Stimulated activated CD4-positive, alpha-beta T cell treated with anti-CD3 and anti-CD28 coated beads, Interleukin-15, amount 100 ng/mL, for 48 hours (primary cell): Measurements from ENCODE around the gene TRAPPC11.
"Not testable (repeated sequence)": the region's sequence is repeated elsewhere in the genome, so short reads cannot be mapped to it uniquely, and the experiment has no call there.

ENCODE experiments used
- DNase-seq, 2 donors: peaks; one replicate each; pipeline ENCODE4 v3.0.0-alpha.2; 2020; ENCODE audit warnings: low read depth in 2 of 2

Gene TRAPPC11

DNA sequence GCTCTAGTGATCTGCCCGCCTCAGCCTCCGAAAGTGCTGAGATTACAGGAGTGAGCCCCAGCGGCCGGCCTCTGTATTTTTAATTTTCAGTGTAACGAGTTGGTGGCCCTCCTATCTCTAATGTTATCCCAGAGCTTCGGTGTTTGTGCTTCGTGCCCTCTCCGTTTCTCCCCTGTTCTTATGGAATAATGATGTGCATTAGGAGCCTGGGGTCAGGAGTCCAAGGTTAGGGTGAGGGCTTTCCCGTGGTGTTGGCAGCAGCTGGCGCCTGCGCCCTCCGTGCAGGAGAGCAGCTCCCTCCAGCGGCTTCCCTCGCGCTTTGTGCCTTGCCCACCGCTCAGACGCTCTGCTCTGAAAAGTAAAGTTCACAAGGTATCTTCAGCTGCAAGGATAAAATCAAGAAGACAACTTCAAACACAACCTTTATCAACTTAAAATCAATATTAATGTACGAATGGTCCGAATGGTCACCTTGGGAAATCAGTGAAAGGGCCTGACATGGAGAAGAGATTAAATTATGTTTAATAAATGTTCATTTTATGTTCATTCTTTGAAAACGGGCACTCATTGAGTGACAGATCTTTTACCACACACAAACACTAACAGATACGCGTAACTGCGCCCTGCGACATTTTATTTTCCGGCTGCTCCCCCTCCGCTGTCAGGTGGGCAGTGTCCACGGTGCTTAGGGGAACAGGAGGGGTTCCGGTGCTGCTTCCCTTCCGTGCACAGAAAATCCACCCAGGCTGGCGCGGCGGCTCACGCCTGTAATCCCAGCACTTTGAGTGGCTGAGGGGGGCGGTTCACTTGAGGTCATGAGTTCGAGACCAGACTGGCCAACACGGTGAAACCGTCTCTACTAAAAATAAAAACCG, 62.4 kb downstream of the TRAPPC11 start:
- peak in 1 of 2 donors; percentile 41 for DNase-seq

DNA sequence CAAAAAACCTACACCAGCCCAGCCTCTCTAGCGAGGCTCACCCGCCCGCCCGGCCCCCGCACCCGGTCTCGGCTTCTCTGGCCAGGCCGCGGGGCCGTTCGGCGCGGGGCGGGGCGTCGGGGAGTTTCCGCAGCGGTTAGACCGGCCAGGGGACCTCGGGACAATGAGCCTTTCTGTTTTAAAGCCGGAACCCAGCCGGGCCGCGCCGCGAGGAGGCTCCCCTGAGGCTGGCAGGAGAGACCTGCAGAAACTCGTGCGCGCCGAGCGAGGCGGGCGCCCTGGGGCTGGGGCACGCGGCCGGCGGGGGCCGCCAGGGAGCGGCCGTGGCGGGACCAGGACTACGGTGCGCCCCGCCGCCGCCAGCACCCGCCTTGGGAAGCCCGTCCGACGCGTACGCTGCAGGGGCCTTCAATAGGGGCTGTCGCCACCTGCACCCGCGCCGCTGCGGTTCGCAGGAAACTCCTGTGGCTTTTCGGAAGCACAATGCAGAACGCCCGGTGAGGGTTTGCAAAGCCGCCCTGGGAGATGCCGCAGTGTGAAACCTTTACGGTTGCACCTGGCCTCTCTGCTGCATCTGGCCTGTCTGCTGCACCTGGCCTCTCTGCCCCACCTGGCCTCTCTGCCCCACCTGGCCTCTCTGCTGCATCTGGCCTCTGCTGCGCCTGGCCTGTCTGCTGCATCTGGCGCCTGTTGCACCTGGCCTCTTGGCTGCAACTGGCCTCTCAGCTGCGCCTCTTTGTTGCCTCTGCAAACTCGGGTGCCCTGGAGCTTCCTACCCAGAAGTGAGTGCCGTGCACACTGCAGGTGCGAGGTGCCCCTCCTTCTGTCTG, 63.9 kb downstream of the TRAPPC11 start:
- DNase-seq: peak in 1 of 2 donors; percentile 5

DNA sequence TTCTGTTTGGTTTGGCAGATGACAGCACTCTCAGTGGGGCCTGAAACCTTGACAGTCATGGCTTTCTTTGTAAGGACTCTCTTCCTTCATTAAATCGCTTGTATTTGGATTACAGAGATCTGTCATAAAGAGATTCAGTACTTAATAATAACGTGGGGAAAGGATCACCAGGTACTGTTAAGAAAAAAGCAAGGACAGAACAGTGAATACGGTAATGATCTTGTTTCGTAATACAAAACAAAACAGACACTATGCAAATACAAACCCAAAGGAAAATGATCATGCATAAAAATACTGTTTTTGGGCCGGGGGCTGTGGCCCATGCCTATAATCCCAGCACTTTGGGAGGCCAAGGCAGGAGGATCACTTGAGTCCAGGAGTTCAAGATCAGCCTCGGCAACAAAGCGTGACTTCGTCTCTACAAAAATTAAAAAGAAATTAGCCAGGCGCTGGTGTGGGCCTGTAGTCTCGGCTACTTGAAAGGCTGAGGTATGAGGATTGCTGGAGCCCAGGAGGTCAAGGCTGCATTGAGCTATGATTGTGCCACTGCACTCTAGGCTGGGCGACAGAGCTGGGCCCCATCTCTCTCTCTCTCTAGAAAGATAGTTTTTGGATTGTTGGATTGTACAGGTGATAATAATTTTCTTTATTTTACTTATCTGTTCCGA, 64.6 kb downstream of the TRAPPC11 start:
- DNase-seq: no peak

DNA sequence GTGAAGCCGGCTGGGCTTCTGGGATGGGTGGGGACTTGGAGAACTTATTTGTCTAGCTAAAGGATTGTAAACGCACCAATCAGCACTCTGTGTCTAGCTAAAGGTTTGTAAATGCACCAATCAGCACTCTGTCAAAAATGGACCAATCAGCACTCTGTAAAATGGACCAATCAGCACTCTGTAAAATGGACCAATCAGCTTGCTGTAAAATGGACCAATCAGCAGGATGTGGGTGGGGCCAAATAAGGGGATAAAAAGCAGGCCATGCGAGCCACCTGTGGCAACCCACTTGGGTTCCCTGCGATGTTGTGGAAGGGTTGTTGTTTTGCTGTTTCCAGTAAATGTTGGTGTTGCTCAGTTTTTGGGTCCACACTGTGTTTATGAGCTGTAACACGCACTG, 66.5 kb downstream of the TRAPPC11 start:
- not testable (repeated sequence) for DNase-seq

DNA sequence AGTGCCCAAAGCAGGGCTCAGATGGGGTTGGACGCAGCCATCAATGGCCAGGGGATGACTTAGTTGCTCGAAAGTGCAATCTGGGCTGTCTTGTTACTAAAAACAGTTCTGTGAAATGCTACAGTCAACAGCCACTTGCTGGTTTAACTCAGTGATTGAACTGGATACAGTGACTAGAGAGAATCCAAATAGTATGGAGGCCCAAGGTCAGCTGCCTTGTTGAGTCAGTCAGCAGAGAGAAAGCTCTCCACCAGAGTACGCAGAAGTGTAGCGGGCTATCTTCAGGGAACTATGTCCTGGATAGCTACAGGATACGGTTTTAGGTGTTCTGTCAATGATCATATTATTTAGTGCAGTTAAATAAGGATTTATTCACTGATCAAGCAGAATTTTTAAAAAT, 68.4 kb downstream of the TRAPPC11 start:
- no peak for DNase-seq

DNA sequence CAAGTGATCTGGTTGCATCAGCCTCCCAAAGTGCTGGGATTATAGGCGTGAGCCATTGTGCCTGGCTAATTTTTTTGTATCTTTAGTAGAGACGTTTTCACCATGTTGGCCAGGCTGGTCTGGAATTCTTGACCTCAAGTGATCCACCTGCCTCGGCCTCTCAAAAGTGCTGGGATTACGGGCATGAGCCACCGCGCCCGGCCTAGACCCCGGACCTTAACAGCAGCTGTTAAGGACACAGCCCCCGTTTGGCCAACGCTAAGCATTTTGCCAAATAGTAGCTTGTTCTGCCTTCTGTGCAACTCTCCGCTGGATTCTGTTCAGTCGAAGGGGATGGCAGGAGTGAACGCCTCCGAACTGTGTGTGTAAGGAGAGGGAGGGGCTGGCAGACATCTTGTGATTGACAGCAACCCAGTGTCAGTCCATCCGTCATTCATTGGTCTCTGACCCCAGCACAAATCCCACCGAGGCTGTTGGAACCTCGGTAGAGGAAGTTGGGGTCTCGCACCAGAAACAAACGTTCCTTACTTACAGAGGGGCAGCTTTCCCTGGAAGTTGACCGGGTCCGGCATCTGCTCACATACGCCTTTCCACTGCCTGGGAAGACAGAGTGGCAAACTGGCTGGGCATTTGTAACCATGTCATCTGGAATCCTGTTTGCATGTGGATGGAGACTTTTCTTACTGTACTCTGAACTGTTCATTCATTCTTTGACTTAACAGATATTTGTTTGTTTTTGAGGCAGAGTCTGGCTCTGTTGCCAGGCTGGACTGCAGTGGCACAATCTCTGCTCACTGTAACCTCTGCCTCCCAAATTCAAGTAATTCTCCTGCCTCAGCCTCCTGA, 69.4 kb downstream of the TRAPPC11 start:
- no peak for DNase-seq

DNA sequence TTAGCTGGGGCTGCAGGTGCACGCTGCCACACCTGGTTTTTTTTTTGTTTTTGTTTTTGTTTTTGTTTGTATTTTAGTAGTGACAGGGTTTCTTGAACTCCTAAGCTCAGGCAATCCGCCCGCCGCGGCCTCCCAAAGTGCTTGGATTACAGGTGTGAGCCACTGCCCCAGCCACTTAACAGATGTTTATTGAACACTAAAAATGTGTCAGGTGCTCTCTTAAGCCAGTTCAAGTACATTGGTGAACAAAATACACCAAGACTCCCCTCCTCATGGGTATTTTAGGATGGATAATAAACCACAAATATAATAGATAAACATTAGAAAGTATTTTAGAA, 69.9 kb downstream of the TRAPPC11 start:
- DNase-seq: no peak

DNA sequence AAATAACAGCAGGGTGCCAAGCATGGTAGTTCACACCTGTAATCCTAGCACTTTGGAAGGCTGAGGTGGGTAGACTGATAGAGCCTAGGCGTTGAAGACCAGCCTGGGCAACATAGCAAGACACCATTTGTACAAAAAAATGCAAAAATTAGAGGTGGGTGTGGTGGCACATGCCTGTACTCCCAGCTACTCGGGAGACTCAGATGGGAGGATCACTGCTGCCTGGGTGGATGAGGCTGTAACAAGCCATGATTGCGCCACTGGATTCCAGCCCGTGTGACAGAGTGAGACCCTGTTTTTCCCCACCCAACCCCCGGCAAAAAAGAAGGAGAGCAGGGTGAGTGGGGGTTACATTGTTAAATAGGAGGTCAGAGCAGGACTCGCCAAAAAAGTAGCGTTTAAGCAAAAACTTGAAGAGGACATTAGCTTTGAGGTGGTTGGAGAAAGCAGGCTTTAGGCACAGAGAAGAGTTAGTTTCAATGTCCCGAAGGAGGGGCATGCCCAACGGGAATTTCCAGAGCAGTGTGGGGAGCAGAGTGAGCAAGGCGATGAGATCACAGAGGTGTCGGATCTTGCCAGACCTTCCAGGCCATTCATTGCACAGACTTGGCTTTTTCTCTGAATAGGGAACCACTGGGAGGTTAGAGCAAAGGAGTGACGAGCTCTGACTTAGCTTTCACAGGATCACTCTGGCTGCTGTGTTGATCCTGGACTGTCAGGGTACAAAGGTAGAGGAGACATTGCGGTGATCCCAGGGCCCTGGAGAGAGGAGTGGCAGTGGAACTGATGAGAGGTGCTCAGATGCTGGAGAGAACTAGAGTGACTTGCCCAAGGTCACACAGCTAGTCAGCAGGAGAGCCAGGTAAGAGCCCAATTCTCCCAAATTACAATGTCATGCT, 70.6 kb downstream of the TRAPPC11 start:
- DNase-seq: no peak

DNA sequence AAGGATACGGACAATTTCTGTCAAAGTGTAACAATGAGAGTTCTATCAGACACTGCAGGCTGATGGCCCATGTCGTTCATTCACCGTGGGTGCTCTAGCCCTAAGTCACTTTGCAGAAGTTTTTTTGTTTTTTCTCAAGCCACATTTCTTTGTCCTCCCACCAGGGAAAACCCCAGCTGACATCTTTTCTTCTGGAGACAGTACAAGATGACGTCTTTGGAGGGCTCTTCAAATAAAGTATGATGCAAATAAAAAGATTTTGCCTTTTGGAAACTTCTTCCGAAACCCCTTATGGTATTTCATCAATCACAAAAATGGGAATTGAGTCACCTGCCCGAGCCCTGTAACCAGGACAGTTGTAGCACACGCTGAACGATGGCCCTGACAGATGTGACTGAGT, 73.2 kb downstream of the TRAPPC11 start:
- no peak for DNase-seq

DNA sequence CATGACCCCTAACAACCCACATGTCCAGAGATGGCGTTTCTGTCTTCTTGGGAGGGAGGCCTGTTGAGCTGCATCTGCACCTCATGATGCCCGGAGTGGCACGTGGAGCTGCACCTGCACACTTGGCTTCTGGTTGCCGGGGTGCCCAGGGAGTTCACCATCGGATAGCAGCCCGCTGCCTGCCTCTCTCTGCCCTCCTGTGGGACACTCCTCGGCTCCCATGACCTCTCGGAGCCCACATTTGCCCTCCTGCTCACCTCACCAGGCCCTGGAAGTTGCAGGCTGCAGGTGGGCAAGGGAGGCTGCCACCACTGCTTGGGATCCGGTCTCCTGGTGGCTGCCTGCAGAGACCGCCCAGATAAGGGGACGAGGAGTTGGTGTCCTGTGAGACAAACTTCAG, 74.1 kb downstream of the TRAPPC11 start:
- DNase-seq: no peak

DNA sequence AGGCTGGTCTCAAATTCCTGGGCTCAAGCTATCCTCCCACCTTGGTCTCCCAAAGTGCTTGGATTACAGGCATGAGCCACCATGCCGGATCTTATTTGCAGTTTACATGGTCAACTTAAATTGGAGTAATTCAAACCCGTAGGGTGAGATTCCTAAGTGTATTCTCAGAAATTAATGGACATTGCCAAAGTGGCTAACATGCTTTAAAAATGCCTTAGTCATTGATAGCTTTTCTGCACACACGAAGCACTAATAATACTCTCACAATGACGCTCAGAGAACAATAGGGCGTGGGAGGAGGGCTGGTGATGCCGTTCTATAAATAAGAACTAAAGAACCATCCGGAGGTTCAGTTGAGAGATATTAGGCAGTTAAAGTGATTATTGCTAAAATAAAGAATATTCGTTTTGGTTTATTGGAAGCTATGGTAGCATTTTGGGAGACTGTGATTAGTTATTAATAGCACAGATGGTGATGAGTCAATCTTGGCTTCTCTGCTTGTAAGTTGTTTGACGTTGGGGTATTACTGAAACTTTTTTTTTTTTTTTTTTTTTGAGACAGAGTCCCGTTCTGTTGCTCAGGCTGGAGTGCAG, 79.1 kb downstream of the TRAPPC11 start:
- DNase-seq: no peak

DNA sequence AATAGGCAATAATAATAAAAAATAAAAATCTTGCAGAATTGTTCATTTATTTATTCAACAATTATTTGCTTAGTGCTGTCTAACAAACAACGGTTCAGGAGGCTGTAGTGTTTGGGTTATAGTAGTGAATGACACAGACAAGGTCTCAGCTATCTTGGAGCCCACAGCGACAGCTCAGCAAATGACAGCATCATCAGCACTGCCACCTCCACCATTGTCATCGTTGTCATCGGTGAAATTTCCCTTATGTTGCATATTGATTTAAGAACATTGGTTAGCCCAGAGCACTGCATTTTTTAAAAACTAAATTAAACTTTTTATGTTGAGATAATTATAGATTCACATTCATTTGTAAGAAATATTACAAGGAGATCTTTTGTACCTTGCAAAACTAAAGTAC, 79.9 kb downstream of the TRAPPC11 start:
- DNase-seq: no peak

DNA sequence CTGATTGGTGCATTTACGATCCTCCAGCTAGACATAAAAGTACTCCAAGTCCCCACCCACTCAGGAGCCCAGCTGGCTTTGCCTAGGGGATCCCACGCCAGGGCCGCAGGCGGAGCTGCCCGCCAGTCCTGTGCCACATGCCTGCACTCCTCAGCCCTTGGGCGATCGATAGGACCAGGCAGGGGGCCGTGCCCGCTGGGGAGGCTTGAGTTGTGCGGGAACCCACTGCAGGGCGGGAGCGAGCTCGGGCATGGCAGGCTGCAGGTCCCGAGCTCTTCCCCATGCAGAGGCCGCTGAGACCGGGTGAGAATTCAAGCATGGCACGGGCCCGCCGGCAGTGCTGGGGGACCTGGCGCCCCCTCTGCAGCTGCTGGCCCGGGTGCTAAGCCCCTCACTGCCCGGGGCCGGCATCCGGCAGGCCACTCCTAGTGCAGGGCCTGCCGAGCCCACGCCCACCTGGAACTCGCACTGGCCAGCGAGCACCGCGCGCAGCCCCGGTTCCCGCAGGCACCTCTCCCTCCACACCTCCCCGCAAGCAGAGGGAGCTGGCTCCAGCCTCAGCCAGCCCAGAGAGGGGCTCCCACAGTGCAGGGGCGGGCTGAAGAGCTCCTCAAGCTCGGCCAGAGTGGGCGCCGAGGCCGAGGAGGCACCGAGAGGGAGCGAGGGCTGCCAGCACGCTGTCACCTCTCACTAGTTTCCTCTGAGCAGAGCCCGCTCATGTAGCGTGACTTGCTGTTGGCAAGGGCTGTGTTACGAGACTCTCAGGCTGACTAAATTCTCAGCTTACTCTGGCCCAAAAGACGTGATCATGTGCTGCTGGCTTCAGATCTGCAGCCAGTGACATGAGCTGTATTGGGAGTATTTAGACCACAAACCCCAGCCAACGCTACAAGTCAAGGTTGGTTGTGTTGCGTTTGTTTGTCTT, 87.5 kb downstream of the TRAPPC11 start:
- no peak for DNase-seq

DNA sequence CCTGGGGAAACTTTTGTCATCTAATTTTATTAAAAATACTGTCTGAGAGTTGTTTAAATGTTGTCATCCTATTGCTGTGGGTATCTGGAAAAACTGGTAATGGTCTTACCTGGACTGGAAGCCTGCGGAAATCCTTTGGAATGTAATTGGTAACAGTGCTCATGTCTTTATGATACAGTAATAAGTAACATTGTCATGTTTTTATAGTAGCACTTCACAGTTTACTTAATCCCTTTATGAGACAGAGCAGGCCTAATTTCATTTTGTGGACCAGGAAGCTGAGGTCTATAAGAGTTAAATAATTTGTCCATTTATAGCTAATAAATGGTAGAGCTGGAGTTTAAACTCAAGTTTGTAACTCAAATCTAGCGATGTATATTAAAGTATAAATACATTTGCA, 88.3 kb downstream of the TRAPPC11 start:
- no peak for DNase-seq

DNA sequence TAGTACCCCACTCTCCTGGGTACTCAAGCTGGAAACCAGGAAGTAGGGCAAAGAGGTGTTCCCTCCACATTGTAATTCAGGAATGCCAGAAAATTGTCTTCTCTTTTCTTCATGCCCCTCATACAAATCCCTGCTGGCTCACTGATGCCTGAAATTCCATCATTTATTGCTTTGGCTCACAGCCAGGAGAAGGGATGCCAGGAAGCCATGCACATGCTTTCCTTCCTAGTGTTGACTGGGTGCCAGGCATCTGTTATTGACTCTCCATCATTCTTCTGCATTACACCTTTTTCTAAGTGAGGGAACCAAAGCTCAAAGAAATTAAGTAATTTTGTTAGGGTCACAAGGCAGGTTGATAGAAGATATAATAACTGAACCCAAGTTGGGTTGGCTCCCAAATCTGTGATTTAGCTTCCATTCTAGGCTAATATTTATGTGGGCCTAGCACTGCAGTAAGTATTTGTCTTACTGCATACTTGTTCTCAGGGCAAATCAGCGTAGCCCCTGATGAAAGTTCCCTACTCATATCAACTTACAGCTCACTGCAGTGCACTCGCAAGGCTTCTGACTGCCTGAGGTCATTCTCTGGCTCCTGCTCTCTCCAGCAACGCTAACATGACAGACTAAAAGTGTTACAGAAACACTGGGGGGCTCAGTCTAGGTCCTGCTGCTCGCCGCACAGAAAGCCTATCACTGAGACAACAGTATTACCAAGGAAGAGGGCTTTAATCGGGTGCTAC, 89.0 kb downstream of the TRAPPC11 start:
- DNase-seq: no peak

DNA sequence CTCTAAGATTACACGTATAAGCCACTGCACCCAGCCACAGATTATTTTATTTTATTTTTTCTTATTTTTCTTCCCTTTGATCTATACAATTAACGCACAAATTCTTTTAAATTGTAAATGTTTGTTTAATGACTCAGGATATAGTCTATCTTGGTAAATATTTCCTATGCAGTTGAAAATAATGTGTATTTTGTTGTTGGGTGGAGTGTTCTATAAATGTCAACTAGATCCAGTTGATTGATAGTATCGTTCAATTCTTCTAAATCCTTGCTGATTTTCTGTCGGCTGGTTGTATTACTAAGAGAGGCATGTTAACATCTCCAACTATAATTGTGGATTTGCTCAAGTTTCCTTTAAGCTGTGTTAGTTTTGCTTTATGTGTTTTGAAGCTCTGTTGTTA, 92.0 kb downstream of the TRAPPC11 start:
- DNase-seq: no peak

DNA sequence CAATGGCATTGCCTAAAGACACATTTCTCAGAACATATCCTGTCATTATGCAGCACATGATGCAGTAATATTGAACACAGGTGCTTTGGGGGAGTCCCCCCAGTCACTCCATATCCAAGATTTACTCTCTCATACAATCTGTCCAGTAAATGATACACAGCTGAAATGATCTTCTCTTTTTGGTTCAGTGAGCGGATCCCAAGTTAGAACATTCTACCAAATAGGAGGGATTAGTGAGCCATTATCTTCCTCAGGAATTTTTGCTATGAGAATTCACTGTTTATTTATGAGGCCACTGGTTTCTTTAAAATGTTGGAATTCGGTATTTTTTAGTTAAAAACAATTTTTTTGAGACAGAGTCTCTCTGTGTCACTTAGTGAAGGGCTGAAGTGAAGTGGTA, 96.5 kb downstream of the TRAPPC11 start:
- no peak for DNase-seq

DNA sequence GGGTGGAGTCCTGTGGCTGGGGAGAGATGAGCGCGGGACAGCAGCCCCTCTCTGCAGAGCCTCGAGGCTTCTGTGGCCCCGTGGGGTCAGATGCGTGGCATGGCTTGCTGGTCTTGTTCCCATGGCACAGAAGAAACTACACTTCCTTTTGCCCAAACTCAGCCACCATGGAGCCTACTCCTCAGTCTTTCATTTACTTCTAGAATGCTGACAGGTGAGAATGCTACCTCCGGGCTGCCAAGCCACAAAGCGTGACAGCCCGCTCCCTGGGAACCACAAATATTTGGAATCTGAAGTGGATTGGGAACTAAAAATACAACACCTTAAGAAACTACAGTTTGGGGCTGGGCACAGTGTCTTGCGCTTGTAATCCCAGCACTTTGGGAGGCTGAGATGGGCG, 98.0 kb downstream of the TRAPPC11 start:
- no peak for DNase-seq
